Measurements from ENCODE around the gene TSC22D1.

Gene TSC22D1

DNA sequence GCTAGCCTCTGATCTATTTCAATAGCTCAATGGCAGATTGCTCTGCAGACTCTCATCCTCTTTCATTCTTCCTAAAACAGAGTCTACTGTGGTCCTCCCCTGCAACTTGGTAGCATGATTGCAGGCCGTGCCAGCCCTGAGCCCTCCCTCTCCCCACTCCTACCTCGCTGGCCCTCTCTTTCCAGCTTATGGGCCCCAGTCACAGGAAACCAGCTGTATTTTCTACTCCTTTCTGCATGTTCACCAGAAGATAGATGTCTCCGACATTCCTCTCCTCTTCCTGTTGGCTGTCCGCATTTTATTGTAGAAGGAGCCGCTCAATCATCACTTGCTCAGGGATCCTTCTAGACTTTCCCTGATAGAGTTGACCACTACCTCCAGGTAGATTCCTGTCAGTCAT, 152.3 kb downstream of the TSC22D1 start:
- DNase-seq = no peak

DNA sequence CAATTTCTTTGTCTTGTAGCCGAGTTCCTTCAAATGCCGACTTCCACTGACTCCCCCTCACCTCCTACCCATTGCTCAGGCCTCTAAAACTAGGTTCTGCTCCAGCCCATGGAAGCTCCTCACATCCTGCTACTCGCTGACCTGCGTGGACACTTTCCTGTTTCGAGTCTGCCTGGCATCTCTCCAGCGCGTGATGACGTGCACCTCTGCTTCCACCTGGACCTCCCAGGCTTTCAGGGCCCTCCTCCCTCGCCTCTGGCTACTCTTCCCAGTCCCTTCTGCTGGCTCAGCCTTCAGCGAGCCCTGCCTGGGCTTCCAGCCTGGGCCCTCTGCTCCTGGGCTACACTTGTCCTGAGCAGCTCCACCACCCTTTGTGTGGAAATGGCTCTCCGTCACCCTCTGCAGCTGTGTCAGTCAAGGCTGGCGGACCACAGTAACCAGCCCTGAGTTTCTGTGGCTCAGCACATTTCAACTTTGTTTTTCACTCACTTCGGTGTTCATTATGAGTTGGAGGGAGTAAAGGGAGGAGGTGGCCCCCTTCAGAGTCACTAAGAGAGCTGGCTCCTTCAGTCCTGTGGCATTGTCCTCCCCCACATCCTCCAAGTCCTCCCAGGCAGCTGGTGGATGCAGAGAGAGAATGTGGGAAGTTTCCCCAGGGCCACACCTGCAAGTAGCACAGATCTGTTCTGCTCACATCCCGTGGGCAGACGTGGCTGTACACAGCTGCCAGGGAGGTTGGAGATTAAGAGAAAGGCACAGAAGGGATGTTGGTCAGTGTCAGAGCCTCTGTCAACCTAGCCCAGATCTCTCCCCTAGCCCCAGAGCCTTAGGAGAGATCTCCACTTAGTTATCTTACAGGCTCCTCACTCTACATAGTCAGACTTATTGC, 153.1 kb downstream of the TSC22D1 start:
- no peak for DNase-seq

DNA sequence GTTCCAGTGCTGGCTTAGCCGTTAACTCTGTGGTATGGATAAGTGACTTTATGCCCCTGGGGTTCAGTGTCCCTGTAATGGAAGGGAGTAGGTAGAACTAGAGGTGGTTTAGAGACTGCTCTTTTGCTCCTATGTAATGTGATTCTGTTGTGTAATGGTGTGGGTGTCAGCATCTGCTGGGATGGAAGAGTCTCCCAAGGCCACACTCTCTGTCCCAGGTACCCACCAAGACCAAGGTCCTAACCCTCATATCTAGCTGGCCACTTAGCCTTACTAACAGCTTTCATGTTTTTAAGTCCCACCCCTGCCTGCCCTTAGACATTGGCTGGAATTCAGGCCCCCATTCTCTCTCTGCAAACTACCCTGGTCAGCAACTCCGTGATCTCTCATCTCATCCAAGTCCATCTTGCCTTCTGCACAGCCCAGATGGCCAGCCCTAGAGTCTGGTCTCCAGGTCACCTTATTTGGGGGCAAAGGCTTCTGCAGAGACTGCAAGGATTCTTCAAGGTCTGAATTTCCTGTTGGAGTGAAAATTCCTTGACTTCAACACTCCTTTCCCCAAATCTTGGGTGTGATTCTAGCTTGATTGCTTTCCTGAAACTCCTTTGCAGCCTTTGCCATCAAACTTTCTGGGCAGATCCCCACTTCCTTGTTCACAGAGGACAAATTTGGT, 154.1 kb downstream of the TSC22D1 start:
- no peak for DNase-seq

DNA sequence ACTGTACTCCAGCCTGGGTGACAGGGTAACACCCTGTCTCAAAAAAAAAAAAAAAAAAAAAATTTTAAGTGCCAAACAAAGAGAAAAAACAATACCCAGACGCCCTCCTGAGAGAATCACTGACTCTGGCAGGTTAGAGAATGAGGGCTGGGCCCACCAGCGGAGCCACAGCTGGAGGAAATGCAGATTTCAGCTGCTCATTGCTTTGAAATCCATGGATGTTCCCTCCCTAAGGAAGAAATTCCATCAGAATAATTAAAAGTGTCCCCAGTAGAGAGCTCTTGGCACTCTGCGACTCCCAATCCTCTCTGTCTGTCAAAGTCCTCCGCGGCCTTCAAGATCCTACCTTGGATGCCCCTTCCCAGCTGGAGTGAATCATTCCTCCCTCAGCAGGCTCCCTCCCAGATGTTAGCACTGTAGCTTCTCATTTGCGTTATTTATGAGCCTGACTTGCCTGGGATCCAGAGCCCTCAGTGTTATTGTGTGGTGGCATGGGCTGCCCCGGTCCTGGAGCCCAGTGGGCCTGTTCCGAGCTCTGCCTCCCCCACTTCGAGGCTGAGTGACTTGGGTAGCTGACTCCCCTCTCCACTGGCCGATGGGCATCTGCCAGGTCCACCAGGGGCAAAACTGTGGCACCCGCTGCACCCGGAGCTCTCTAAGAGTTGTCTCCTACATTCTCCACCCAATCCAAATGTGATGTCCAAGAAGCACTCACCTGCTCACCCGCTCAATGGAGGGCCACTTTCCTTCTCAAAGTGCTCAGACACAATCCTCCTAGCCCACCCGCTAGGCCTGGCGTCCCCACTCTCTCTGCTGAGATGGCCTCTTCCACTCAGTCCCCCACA, 155.5 kb downstream of the TSC22D1 start:
- DNase-seq = no peak

DNA sequence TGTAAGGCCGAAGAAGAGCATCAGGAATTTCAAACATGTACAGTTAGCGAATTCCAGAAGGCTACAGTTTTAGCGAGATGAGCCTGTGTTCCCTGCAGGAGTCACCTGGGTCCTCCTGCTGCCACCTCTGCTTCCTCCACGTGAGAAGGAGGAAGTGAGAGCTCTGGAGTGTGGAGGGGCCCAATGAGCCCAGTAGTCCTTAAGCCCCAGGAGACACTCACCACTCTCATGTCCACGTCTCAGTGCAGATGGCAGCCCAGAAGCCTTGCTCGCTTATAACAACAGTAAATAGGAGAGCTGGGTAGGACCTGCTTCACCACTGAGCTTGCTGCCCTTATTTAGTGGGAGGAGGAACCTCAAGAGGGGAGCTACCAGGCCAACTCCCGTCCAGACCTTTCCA, 158.3 kb downstream of the TSC22D1 start:
- no peak for DNase-seq

DNA sequence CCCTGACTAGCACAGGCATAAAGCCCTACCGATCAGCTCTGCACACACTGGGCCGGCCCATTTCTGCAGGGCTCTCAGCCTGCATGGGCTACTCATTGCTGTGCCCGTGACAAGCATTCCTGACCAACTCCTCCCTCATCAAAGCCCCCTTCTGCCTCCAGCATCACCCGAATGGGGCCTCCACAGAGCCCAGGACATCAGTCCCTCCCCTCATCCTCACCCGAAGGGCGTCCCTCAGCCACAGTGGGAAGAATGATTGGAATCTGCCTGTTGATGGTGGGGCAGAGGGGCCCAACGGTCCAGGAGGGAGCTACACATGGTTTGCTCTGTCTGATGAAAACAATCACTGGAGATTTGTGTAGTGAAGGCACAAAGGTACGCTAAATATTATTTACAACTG, 158.7 kb downstream of the TSC22D1 start:
- DNase-seq = no peak

DNA sequence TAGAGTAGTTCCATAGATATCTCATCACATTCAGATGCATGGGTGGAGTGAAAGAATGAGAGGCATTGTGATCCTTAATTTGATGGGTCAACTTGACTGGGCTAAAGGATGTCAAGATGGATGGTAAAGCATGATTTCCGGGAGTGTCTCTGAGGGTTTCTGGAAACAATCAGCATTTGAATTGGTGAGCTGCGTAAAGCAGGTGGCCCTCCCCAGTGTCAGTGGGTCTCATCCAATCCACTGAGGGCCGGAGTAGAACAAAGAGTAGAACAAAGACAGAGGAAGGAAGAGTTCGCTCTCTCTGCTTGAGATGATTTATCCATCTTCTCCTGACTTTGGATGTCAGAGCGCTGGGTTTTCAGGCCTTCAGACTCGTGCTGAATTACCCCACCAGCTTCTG, 159.4 kb downstream of the TSC22D1 start:
- no peak for DNase-seq

DNA sequence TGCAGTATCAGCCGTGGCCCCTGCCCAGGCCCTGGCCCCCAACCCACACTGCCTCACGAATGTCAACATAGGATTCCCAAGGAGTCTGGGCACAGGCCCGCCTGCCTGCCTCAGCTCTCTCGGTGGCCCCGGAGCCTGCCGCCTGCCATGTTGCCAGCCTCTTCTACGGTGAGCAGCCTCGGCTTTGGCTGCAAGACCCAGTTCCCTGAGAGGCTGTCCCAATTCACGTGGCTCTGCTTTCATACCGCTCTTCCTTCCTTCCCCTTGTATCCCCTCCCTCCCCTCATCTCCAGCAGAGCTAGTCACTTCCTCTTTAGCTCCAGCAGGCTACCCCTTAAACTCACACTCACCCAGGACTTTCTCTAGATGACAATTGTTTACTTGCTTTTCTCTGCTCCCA, 159.8 kb downstream of the TSC22D1 start:
- DNase-seq = no peak

DNA sequence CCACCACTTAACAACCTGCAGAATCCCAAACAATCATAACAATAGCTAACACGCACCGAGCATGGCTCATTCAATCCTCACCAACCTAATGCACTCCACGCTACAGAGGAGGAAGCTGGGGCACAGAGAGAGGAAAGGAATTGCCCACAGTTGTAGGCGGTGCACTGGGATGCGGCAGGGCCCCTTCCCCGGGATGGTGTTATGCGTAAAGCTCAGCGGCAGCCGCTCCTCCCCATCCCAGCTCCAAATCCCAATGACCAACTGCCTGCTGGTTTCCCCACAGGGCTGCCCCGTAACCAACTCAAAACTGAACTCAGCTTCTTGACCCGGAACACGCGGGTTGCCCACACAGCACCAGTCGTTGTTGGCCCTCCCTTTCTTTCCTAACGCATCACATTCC, 160.3 kb downstream of the TSC22D1 start:
- DNase-seq = no peak

DNA sequence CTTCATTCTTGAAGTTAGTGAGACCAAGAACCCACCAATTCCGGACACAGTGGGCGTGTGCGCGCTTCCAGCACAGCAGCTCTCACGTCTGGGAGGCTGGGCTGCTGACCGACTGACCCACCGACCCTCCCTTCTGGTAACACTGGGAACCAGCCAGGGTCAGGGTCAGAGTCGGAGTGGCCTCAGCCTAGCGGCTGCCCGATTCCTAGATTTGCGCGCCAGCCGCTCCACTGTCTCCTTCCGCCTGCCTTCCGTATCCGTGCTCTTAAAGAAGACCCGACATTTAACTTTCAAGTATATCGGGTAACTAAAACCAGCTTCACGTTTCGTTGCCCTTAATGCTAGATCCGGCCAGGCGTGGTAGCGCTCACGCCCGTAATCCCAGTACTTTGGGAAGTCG, 161.4 kb downstream of the TSC22D1 start:
- DNase-seq = no peak

DNA sequence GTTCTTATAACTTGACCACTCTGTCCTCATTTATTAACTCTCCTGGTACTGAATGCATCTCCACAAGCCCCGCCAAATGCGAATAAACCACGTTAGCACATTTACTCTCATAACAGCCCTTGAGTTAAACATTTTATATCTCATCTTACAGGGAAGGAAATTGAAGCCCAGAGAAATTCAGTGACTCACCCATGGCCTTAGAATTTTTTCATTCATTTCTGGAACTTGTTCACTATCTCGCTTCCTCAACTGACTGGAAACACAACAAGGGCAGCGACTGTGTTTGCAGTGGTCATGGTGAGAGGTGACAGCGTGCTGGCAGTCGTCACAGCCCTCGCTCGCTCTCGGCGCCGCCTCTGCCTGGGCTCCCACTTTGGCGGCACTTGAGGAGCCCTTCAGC, 163.0 kb downstream of the TSC22D1 start:
- DNase-seq = no peak

GRCh38 chr13:44412346-44412935, 163.7 kb downstream of the TSC22D1 start:
- no peak for DNase-seq

DNA sequence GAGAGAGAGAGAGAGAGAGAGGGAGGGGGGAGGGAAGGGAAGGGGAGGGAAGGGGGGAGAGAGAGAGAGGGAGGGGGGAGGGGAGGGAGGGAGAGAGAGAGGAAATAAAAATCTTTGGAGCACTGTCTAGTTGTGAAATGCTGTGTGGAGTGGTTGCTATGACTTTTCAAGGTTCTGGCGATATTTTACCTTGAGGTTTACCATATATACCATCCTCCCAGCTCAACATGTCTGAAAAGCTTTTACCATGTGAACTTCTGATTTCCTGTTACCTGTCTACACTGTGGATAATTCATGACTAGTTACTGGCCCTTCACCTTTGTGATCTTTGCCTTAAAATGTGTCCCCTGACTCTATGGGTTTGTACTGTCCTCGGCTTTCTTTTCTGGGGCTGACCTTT, 164.3 kb downstream of the TSC22D1 start:
- no peak for DNase-seq

DNA sequence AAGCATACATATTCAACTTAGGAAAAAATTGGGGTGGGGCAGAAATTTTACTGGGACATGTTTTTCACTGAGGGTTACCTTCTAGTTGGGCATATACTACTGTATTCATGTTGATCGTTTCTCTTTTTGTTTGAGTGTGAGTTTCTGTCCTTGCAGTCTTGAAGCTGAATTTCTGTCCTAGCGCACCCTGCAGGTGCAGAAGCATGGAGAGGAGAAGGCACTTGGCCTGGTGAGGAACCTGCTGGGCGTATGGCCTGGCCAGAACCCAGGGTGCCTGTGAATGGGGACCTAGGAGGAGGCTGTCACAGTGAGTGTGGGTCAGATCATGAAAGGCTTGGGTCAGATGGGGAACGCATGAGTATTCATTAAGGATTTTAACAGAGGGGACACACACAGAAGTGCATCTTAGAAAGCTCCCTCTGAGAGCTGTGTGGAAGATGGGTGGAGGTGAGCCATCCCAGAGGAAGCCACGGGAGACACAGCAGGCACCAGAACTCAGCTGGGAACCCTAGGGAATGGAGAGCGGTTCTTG, 165.7 kb downstream of the TSC22D1 start:
- no peak for DNase-seq

DNA sequence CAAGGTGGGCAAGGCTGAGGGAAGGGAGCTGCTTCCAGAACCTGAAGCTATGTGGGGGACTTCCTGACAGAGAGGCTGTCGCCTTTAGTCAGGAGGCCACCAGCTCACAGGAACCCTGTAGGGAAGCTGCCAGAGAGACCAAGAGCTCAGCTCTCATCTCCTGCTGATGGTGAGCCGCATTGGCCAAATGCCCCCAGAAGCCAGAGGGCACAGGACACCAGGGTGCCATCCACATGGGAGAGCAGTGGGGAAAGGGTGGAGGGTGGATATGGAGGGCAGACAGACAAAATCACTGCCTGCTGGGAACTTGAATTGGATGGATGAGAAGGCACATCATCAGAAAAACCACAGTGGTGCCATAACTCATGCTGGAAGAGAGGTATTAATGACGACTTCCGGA, 166.5 kb downstream of the TSC22D1 start:
- no peak for DNase-seq

DNA sequence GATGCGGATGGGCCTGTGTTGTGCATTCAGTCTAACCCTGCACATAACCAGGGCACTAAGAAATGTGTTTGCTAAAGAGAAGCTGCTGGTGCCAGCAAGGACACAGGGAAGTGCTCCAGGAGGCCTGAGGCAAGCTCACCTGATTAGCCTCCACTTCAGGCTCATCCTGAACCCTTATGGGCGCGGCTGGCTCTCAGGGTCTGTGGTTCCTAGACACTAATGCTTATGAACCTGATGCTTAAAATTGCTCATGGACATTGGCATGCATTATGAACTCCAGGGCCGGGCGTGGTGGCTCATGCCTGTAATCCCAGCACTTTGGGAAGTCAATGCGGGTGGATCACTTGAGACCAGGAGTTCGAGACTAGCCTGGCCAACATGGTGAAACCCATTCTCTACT, 168.2 kb downstream of the TSC22D1 start:
- no peak for DNase-seq

- no peak for DNase-seq
Measured at GRCh38 chr13:44407379-44407778, 168.8 kb downstream of the TSC22D1 start.

GRCh38 chr13:44406617-44407016, 169.5 kb downstream of the TSC22D1 start:
- DNase-seq = no peak

DNA sequence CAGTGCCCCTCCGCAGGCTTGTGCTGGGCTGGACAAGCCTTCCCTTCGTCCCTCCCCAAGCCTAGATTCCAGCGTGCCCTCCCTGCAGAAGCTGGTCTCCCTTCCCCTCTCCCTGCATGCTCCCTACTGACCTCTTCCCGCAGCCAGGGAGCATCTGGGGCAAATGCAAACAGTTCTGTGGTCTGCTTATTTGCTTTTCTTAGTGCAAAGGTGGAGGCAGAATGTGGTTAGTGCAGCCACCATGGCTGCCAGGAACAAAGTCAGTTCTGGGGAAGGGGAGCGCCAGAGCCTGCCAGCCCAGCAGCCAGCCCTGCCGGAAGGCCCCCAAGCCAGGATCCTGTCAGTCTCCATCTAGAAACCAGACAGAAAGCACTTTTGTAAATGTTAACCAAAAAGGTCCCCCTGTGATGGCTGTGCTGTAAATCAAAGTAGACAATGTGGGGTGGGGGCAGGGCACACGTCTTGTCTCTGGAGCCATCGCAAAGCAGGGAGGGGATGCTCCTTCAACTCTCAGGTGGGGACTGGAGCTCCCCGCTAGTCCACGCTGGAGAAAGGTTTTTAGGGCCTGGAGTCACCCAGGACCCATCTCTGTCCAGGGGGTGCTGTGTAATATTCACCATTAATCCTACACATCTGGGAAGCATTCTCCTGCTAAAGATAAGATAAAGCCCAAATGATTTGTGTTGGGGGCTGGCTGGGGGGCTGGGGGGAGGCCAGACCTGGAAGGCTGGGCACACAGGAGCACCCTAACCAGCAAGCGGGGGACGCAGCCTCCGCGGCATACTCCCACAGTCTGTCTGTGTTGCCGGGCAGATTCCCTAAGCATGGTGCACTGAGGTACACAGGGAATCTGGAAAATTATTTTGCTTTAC, 171.6 kb downstream of the TSC22D1 start:
- DNase-seq = no peak

GRCh38 chr13:44403461-44404056, 172.6 kb downstream of the TSC22D1 start:
- peak in 1 of 2 experiments; percentile 12 for DNase-seq

DNA sequence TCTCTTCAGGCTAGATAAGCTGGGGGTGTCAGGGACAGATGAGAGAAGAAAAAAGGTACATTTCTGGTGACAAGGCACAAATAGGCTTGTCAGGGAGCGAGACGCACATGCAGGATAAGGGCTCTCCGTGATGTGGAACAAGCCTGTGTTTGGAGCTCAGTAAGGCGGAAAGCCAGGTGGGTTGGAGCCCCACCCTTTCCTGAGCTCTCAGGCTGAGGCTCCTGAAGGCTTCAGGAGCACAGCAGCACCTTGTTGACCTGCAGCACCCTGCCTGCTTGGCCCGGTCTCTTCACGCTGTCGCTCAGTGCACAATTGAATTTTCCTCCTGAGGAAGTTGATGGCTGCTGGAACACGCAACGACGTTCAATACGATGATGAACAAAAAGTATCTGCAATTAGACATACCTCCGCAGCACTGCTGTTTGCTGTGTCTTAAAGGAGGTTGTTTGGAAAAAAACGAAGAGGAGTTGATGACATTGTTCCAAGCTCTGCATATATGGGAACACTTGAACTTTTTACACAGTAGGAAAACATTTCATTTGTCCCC, 173.2 kb downstream of the TSC22D1 start:
- no peak for DNase-seq

Data from NCI-H446 (cell line).